ENCODE results near the gene ZNF335. TPM values are rescaled to one million over a fixed set of nuclear protein-coding genes. Genes with fewer than 3 reads are reported as not detected.
A peak's percentile ranks its signal among the peaks of the same experiment; 100 is the strongest.

Gene ZNF335
- total RNA-seq, 1 donor from 2014 or later: 37.5 TPM

DNA sequence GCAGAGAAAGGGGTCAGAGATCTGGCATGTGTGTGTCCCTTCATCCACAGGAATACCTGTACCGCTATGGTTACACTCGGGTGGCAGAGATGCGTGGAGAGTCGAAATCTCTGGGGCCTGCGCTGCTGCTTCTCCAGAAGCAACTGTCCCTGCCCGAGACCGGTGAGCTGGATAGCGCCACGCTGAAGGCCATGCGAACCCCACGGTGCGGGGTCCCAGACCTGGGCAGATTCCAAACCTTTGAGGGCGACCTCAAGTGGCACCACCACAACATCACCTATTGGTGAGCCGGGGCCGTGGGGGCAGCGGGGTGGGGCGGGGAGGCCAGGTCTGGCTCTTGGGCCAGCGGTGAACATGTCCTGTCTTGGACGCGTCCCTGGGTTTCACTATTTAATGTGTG is 37.8 kb upstream of the ZNF335 start:
- Mint-ChIP-seq H3K9me3 (no peaks in the 10 kb centered on the region), H3K36me3 (ENCODE audit: low read depth) (peaks cover 2% of the 10 kb centered on the region), H3K27ac (no peak overlapping the region), H3K4me3 (peak overlapping the region; percentile 10), H3K4me1 (peaks cover 68% of the 10 kb centered on the region), H3K27me3 (peaks cover 56% of the 10 kb centered on the region)
- no peak for DNase-seq
- intact Hi-C loops (cut with micrococcal nuclease): loop anchor here (5.0 kb wide), 1 partner anchor 38 kb away; the partner anchor contains the start of gene ZNF335

DNA sequence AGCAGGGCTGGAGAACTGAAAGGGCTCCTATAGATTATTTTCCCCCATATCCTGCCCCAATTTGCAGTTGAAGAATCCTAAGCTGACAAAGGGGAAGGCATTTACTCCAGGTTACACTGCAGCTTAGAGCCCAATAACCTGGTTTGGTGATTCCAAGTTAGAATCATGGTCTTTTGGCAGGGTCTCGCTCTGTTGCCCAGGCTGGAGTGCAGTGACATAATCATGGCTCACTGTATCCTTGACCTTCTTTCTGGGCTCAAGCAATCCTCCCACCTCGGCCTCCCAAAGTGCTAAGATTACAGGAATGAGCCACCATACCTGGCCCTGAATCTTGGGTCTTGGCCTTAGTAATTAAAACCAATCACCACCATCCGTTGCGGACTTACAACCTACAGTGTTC is 35.7 kb upstream of the ZNF335 start:
- H3K27ac Mint-ChIP-seq: no peak overlapping the region
- peaks cover 48% of the 10 kb centered on the region for H3K27me3 Mint-ChIP-seq
- H3K9me3 Mint-ChIP-seq: no peaks in the 10 kb centered on the region
- no peak for DNase-seq
- H3K4me3 Mint-ChIP-seq: peak overlapping the region; percentile 49
- peaks cover 70% of the 10 kb centered on the region for H3K4me1 Mint-ChIP-seq
- intact Hi-C loops (cut with micrococcal nuclease): loop anchor here (5.0 kb wide), 1 partner anchor 35 kb away; the partner anchor contains the start of gene ZNF335
- peaks cover 2% of the 10 kb centered on the region for H3K36me3 Mint-ChIP-seq (ENCODE audit: low read depth)

DNA sequence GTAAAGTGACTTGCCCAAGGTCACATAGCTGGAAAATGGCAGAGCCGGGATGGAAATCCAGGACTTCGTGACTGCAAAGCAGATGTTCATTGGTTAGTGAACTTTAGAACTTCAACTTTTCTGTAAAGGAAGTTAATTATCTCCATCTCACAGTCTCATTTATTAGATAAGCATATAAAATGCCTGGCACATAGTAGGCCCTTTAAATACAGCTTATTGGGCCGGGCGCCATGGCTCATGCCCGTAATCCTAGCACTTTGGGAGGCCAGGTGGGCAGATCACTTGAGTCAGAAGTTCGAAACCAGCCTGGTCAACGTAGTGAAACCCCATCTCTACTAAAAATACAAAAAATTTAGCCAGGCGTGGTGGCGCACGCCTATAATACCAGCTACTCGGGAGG is 35.0 kb upstream of the ZNF335 start:
- intact Hi-C loops (cut with micrococcal nuclease): loop anchor here (5.0 kb wide), 1 partner anchor 35 kb away; the partner anchor contains the start of gene ZNF335

DNA sequence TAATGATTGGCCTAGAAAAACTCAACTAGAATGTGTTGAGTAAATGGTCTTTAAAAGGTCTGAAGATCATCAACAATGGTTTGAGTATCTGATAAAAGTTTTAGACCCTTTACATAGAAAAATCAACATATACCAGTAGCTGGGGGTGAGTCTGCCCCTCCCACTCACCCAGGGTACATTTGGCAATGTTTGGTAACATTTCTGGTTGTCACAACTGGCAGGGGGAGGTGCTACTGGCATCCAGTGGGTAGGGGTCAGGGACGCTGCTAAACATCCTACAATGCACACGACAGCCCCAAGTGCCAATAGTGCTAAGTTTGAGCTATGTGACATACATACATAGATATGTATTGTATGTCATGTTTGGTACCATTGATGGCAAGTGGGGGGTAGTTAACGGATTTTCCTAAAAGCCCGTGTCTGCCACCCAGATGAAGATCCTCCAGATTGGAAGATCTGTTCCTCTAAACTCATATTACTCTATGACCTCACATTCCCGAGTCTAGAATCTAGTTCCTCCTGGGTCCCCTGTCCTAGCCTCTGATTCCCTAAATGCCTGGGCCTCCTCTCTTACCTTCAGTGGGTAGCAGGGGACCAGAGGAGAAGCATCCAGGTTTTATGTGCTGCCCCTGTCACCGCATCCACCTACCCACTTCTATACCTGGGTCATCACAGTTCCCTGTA is 34.2 kb upstream of the ZNF335 start:
- intact Hi-C loops (cut with micrococcal nuclease): loop anchor here (5.0 kb wide), 1 partner anchor 34 kb away; the partner anchor contains the start of gene ZNF335
- Mint-ChIP-seq H3K4me1 (peaks cover 63% of the 10 kb centered on the region), H3K9me3 (no peaks in the 10 kb centered on the region), H3K4me3 (no peak overlapping the region), H3K27me3 (peaks cover 34% of the 10 kb centered on the region), H3K27ac (peak overlapping the region; percentile 29), H3K36me3 (ENCODE audit: low read depth) (no peaks in the 10 kb centered on the region)
- DNase-seq: no peak

More for the DNA sequence above, 35.0 kb upstream of the ZNF335 start:
- H3K27me3 Mint-ChIP-seq: peaks cover 42% of the 10 kb centered on the region
- no peak overlapping the region for H3K27ac Mint-ChIP-seq
- peaks cover 2% of the 10 kb centered on the region for H3K36me3 Mint-ChIP-seq (ENCODE audit: low read depth)
- peaks cover 70% of the 10 kb centered on the region for H3K4me1 Mint-ChIP-seq
- no peaks in the 10 kb centered on the region for H3K9me3 Mint-ChIP-seq
- DNase-seq: no peak
- no peak overlapping the region for H3K4me3 Mint-ChIP-seq

DNA sequence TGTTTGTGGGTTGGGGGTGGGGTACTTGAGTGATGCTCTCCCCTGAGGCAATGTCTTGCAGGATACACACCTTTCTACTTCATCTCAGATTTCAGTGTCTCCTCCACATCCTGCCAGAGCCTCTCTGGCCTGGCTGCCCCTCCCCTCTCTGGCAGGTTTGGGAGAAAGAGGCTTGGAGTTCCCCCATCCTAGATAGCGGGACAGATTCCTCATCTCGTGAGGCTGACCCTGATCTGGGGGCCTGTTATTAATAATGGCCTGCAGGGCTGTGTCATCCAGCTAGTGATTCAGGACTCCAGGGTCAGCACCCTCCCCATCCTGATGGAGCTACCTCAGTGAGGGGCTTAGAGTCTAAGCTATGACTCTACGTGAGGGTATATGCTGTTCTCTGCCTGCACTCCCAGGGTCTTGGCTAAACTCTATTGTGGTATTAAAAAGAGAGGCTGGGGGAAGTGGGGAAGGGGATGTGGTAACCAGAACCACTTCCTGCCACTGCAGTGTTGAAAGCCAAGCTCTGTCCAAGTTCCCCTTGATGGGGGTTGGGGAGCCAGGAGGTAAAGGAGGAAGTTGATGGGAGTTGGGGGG is 33.0 kb upstream of the ZNF335 start:
- peak overlapping the region; percentile 75 for H3K4me3 Mint-ChIP-seq

GRCh38 chr20:46004187-46004586 is 32.2 kb upstream of the ZNF335 start:
- Mint-ChIP-seq H3K4me1 (peaks cover 62% of the 10 kb centered on the region), H3K9me3 (no peaks in the 10 kb centered on the region), H3K27ac (peak overlapping the region; percentile 5), H3K36me3 (ENCODE audit: low read depth) (no peaks in the 10 kb centered on the region), H3K4me3 (peak overlapping the region; percentile 75), H3K27me3 (peaks cover 16% of the 10 kb centered on the region)
- intact Hi-C loops (cut with micrococcal nuclease): no loop called here
- DNase-seq: no peak

More for the DNA sequence above, 33.0 kb upstream of the ZNF335 start:
- Mint-ChIP-seq H3K9me3 (no peaks in the 10 kb centered on the region), H3K27ac (peak overlapping the region; percentile 67), H3K36me3 (ENCODE audit: low read depth) (no peaks in the 10 kb centered on the region), H3K4me1 (peaks cover 63% of the 10 kb centered on the region), H3K27me3 (peaks cover 23% of the 10 kb centered on the region)
- peak; percentile 83 for DNase-seq
- intact Hi-C loops (cut with micrococcal nuclease): loop anchor here (5.0 kb wide), 1 partner anchor 33 kb away; the partner anchor contains the start of gene ZNF335

DNA sequence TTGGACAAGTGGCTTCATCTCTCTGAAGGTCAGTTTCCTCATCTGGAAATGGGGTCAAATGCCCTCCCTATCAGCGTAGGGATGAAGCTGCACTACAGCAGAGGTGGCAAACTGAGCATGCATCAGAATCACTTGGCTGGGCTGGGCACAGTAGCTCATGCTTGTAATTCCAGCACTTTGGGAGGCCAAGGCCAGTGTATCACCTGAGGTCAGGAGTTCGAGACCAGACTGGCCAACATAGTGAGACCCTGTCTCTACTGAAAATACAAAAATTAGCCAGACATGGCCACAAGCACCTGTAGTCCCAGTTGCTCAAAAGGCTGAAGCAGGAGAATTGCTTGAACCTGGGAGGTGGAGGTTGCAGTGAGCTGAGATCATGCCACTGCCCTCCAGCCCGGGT is 30.0 kb upstream of the ZNF335 start:
- no peak for DNase-seq
- H3K36me3 Mint-ChIP-seq (ENCODE audit: low read depth): no peaks in the 10 kb centered on the region
- no peaks in the 10 kb centered on the region for H3K9me3 Mint-ChIP-seq
- H3K4me3 Mint-ChIP-seq: no peak overlapping the region
- H3K27me3 Mint-ChIP-seq: peaks cover 11% of the 10 kb centered on the region
- H3K27ac Mint-ChIP-seq: no peak overlapping the region
- intact Hi-C loops (cut with micrococcal nuclease): no loop called here
- peaks cover 59% of the 10 kb centered on the region for H3K4me1 Mint-ChIP-seq

GRCh38 chr20:46001498-46001897 is 29.5 kb upstream of the ZNF335 start:
- Mint-ChIP-seq H3K36me3 (ENCODE audit: low read depth) (no peaks in the 10 kb centered on the region), H3K4me3 (no peak overlapping the region), H3K4me1 (peaks cover 58% of the 10 kb centered on the region), H3K27me3 (peaks cover 12% of the 10 kb centered on the region), H3K9me3 (no peaks in the 10 kb centered on the region), H3K27ac (no peak overlapping the region)
- DNase-seq: no peak
- intact Hi-C loops (cut with micrococcal nuclease): no loop called here

GRCh38 chr20:46000262-46000996 is 28.4 kb upstream of the ZNF335 start:
- Mint-ChIP-seq H3K27ac (no peak overlapping the region), H3K9me3 (no peaks in the 10 kb centered on the region), H3K4me3 (peak overlapping the region; percentile 3), H3K4me1 (peaks cover 55% of the 10 kb centered on the region), H3K36me3 (ENCODE audit: low read depth) (no peaks in the 10 kb centered on the region), H3K27me3 (peaks cover 9% of the 10 kb centered on the region)
- intact Hi-C loops (cut with micrococcal nuclease): no loop called here
- DNase-seq: peak; percentile 72

DNA sequence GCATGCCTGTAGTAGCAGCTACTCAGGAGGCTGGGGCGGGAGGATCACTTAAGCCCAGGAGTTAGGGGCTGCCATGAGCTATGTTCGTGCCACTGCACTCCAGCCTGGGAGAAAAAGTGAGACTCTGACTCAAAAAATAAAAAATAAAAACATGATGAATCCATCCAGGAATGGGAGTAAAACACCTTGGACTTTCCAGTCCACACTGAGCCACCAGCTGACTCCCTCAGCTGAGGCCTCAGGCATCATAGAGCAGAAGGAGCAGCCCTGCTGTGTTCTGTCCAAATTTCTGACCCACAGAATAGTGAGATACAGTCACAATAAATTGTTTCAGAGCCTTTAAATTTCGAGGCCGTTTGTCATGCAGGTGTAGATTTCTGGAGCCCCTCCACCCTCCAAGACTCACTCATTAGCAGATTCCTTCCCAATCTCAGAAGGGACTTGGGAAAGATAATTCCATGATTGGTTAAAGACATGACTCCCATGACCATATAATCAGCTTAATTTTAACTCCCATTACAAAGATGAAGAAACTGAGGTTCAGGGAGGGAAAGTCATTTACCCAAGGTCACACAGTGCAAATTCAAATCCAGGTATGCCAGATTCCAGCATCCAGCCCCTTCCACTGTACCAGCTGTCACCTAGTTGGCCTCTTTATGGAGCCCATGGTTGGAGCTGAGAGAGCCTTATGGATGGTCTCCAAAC is 27.7 kb upstream of the ZNF335 start:
- DNase-seq: no peak
- Mint-ChIP-seq H3K4me1 (peaks cover 55% of the 10 kb centered on the region), H3K36me3 (ENCODE audit: low read depth) (no peaks in the 10 kb centered on the region), H3K27ac (no peak overlapping the region), H3K4me3 (no peak overlapping the region), H3K9me3 (no peaks in the 10 kb centered on the region), H3K27me3 (peaks cover 10% of the 10 kb centered on the region)
- intact Hi-C loops (cut with micrococcal nuclease): no loop called here

GRCh38 chr20:45998761-45999160 is 26.8 kb upstream of the ZNF335 start:
- no peak for DNase-seq
- H3K36me3 Mint-ChIP-seq (ENCODE audit: low read depth): no peaks in the 10 kb centered on the region
- H3K27me3 Mint-ChIP-seq: peaks cover 10% of the 10 kb centered on the region
- peaks cover 47% of the 10 kb centered on the region for H3K4me1 Mint-ChIP-seq
- no peaks in the 10 kb centered on the region for H3K9me3 Mint-ChIP-seq
- H3K4me3 Mint-ChIP-seq: peak overlapping the region; percentile 6
- peak overlapping the region; percentile 48 for H3K27ac Mint-ChIP-seq
- intact Hi-C loops (cut with micrococcal nuclease): no loop called here

GRCh38 chr20:45998337-45998736 is 26.3 kb upstream of the ZNF335 start:
- intact Hi-C loops (cut with micrococcal nuclease): no loop called here
- Mint-ChIP-seq H3K27me3 (peaks cover 9% of the 10 kb centered on the region), H3K27ac (no peak overlapping the region), H3K4me3 (no peak overlapping the region), H3K4me1 (peaks cover 46% of the 10 kb centered on the region), H3K9me3 (no peaks in the 10 kb centered on the region), H3K36me3 (ENCODE audit: low read depth) (no peaks in the 10 kb centered on the region)
- DNase-seq: no peak

DNA sequence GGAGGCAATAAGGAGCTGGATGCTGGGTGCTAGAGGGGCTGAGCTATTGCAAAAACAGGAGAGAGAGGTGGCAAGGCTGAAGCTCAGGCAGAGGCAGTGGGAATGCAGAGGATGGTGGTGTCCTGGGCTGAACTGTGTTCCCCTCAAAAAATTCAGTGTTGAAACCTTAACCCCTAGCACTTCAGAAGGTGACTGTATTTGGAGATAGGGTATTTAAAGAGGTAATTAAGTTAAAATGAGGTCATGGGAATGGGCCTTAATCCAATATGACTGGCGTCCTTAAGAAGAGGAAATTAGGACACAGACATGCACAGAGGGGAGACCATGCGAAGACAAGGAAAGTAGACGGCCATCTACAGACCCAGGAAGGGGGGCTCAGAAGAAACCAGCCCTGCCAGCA is 25.2 kb upstream of the ZNF335 start:
- no peak overlapping the region for H3K27ac Mint-ChIP-seq
- H3K9me3 Mint-ChIP-seq: no peaks in the 10 kb centered on the region
- no peak overlapping the region for H3K4me3 Mint-ChIP-seq
- H3K4me1 Mint-ChIP-seq: peaks cover 46% of the 10 kb centered on the region
- no peak for DNase-seq
- intact Hi-C loops (cut with micrococcal nuclease): no loop called here
- H3K36me3 Mint-ChIP-seq (ENCODE audit: low read depth): no peaks in the 10 kb centered on the region
- peaks cover 14% of the 10 kb centered on the region for H3K27me3 Mint-ChIP-seq

Data from activated CD4-positive, alpha-beta T cell treated with anti-CD3 and anti-CD28 coated beads, Interleukin-2, amount 10 ng/mL, durations not matched to agents 24 days and 14 days (primary cell).